Upper lobe of right lung (tissue), 1 donor: ENCODE results near the gene RAPH1. TPM values are rescaled to one million over a fixed set of nuclear protein-coding genes. Genes with fewer than 3 reads are reported as not detected.

Experiments used
- ATAC-seq: fragments of 200-7000 bp; cut with Tn5 transposase; one replicate; pipeline ENCODE4 v1.9.1; 2020; ENCODE audit warnings: mild to moderate bottlenecking, moderate library complexity
- DNase-seq: peaks from one replicate; pipeline ENCODE4 v3.0.0-alpha.2; 2020
- H3K27ac ChIP-seq: fragments of 200-600 bp; one replicate; pipeline ENCODE4 v1.8.0; 2022
- H3K27me3 ChIP-seq: fragments of 200-600 bp; one replicate; pipeline ENCODE4 v1.8.0; 2022; ENCODE audit warnings: mild to moderate bottlenecking
- H3K36me3 ChIP-seq: fragments of 200-600 bp; one replicate; pipeline ENCODE4 v1.8.0; 2022
- H3K4me1 ChIP-seq: fragments of 200-600 bp; one replicate; pipeline ENCODE4 v1.8.0; 2022
- H3K4me3 ChIP-seq: fragments of 200-600 bp; one replicate; pipeline ENCODE4 v1.8.0; 2022; ENCODE audit warnings: mild to moderate bottlenecking
- H3K9me3 ChIP-seq: fragments of 200-600 bp; one replicate; pipeline ENCODE4 v1.8.0; 2022
- CTCF ChIP-seq: fragments of 200-600 bp; IDR thresholded peaks from one replicate; pipeline ENCODE4 v1.8.0; 2022; ENCODE audit warnings: antibody characterized with exemption
- intact Hi-C: fragments of 100-400 bp; cut with DNase I; formaldehyde crosslinking; loops from one replicate; pipeline ENCODE4 v1.11.0; 2022
- total RNA-seq: library from RNA; stranded (reverse); fragmentation: NEBNext Ultra II Directional; extraction: Animal tissue kit (Norgen Biotek cat#: 25700); gene quantifications from one replicate; pipeline ENCODE4 v1.2.1, GENCODE V29; 2021
- donor health status: DM: no; HTN: yes; CAD: no; lungs with severe emphysema.

RAPH1 gene
- total RNA-seq, 1 donor from 2014 or later: 93.4 TPM

GRCh38 chr2:203446780-203447179, 88.3 kb downstream of the RAPH1 start:
- Histone ChIP-seq H3K27me3 (no peaks in the 10 kb centered on the region), H3K4me3 (no peak overlapping the region), H3K36me3 (peaks cover 82% of the 10 kb centered on the region), H3K9me3 (no peaks in the 10 kb centered on the region), H3K4me1 (no peaks in the 10 kb centered on the region), H3K27ac (no peak overlapping the region)
- no peak for DNase-seq
- no peak for ATAC-seq
- intact Hi-C loops: no loop called here
- no peak for TF ChIP-seq CTCF

GRCh38 chr2:203446071-203446481, 89.0 kb downstream of the RAPH1 start:
- Histone ChIP-seq H3K4me1 (no peaks in the 10 kb centered on the region), H3K27ac (no peak overlapping the region), H3K27me3 (no peaks in the 10 kb centered on the region), H3K9me3 (no peaks in the 10 kb centered on the region), H3K36me3 (peaks cover 78% of the 10 kb centered on the region), H3K4me3 (no peak overlapping the region)
- ATAC-seq (no peak), DNase-seq (no peak)
- TF ChIP-seq CTCF: no peak
- intact Hi-C loops: no loop called here

- Histone ChIP-seq H3K4me1 (no peaks in the 10 kb centered on the region), H3K4me3 (no peak overlapping the region), H3K36me3 (peaks cover 70% of the 10 kb centered on the region), H3K27ac (no peak overlapping the region), H3K9me3 (no peaks in the 10 kb centered on the region), H3K27me3 (no peaks in the 10 kb centered on the region)
- ATAC-seq (no peak), DNase-seq (no peak)
- no peak for TF ChIP-seq CTCF
- intact Hi-C loops: no loop called here
Observed at GRCh38 chr2:203444738-203445137, 90.4 kb downstream of the RAPH1 start.

- H3K4me3 ChIP-seq: no peak overlapping the region
- no peak for ATAC-seq
- peaks cover 12% of the 10 kb centered on the region for H3K4me1 ChIP-seq
- no peak overlapping the region for H3K27ac ChIP-seq
- TF ChIP-seq CTCF: no peak
- intact Hi-C loops: no loop called here
- H3K9me3 ChIP-seq: no peaks in the 10 kb centered on the region
- no peak for DNase-seq
- no peaks in the 10 kb centered on the region for H3K27me3 ChIP-seq
- peaks cover 72% of the 10 kb centered on the region for H3K36me3 ChIP-seq
Observed at GRCh38 chr2:203442463-203442862, 92.6 kb downstream of the RAPH1 start.

- peaks cover 67% of the 10 kb centered on the region for H3K36me3 ChIP-seq
- no peak overlapping the region for H3K27ac ChIP-seq
- no peaks in the 10 kb centered on the region for H3K9me3 ChIP-seq
- ATAC-seq (no peak), DNase-seq (no peak)
- no peak overlapping the region for H3K4me3 ChIP-seq
- H3K4me1 ChIP-seq: peaks cover 13% of the 10 kb centered on the region
- no peak for TF ChIP-seq CTCF
- no peaks in the 10 kb centered on the region for H3K27me3 ChIP-seq
- intact Hi-C loops: no loop called here
Observed at GRCh38 chr2:203441463-203441862, 93.6 kb downstream of the RAPH1 start.

GRCh38 chr2:203440671-203441070, 94.4 kb downstream of the RAPH1 start:
- intact Hi-C loops: no loop called here
- TF ChIP-seq CTCF: no peak
- no peaks in the 10 kb centered on the region for H3K9me3 ChIP-seq
- H3K4me3 ChIP-seq: no peak overlapping the region
- H3K36me3 ChIP-seq: peaks cover 65% of the 10 kb centered on the region
- no peak for ATAC-seq
- H3K4me1 ChIP-seq: peaks cover 13% of the 10 kb centered on the region
- no peak overlapping the region for H3K27ac ChIP-seq
- DNase-seq: no peak
- no peaks in the 10 kb centered on the region for H3K27me3 ChIP-seq
